Stimulated activated CD4-positive, alpha-beta T cell treated with anti-CD3 and anti-CD28 coated beads, Interleukin-4, amount 100 ng/mL, for 48 hours (primary cell): ENCODE results near the gene OGA.

Experiments
- DNase-seq, 2 donors: peaks; one replicate each; pipeline ENCODE4 v3.0.0-alpha.2; 2020; ENCODE audit warnings: low read depth in 2 of 2

OGA gene

GRCh38 chr10:101775273-101776160, 42.7 kb downstream of the OGA start, which contains the start of gene FGF8:
FGF8 (minus strand) TSS chr10:101776114; CDS start chr10:101775900, 214 bp downstream.
- no peak for DNase-seq

DNA sequence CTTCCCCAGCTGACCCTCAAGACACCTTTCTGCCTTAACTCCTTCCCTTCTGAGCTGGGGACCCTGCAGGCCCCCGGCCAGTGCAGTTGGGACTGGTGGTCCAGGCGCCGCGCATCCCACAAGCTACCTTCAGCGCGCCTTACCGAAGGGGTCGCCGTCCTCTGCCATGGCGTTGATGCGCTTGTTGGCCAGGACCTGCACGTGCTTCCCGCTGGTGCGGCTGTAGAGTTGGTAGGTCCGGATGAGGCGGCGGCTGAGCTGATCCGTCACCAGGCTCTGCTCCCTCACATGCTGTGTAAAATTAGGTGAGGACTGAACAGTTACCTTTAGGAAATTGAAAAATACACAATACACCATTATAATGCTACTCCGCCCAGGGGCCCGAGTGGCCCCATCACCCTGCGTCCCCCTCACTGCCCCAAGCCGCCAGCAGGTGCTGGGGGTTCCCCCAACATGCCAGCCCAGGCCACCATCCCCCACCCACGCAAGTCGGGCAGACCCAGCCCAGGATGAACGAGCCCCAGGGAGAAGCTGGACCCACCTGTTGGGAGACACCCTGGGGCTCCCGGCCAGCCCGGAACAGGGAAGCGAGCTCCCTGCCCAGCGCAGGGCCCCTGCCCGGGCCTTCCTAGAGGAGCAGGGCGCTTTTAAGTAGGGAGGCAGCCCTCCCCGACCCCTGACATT, 43.5 kb downstream of the OGA start:
- DNase-seq = no peak

- DNase-seq = no peak
Measured at GRCh38 chr10:101773923-101774588, 44.2 kb downstream of the OGA start.

GRCh38 chr10:101772895-101773761, 45.1 kb downstream of the OGA start:
- DNase-seq = no peak

DNA sequence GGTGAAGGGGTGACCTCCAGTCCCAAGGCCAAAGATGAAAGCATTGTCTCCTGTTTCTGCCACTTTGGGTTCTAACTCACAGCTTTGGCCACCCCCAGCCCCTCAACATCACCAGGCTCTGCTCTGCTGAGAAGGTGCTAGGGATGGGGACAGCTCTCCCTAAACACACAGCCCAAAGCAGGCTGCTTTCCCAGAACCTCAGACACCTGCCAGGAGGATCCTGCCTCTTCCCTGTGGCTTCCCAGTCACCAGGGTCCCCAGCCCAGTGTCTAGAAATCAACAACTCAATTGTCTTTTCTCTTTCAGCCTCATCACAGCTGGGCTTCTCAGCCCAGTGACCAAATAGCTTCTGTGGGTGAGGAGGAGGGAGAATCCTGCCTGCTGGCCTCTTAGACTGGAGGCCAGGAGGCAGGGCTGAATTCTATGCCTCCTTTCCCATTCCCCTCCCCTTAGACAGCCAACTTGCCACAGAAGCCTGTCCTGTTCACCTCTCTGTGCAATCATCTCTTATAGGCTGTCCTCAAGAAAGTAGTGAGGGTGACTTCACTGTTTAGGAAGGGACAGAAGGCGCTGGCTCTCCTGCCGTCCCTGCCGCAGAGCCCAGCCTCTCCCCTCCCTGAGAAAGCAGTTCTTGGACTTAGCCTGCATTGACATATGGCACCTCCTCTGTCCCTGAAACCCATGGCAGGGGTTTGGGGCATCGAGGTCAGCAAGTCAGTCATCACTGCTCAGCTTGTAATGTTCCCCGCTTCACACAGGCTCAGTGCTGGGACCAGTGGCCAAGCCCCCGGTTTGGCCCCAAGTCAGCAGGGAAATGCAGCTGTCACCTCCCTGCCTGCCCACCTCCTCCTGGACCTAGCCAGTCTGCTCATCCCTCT, 46.0 kb downstream of the OGA start:
- DNase-seq = no peak

DNA sequence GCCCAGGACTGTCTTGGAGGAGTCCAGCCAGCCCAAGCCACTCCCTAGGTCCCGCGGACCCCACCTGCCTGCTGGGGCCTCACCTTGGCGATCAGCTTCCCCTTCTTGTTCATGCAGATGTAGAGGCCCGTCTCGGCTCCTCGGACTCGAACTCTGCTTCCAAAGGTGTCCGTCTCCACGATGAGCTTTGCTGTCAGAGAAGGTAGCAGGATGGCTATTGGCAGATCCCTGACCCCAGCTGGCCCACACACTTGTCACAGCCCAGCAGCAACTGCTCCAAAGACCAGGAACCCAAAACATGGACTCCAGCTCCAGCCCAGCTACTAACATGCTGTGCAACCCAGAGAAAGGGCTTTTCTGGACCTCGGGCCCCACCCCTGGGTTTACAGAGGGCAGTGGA, 46.9 kb downstream of the OGA start:
- DNase-seq = no peak

DNA sequence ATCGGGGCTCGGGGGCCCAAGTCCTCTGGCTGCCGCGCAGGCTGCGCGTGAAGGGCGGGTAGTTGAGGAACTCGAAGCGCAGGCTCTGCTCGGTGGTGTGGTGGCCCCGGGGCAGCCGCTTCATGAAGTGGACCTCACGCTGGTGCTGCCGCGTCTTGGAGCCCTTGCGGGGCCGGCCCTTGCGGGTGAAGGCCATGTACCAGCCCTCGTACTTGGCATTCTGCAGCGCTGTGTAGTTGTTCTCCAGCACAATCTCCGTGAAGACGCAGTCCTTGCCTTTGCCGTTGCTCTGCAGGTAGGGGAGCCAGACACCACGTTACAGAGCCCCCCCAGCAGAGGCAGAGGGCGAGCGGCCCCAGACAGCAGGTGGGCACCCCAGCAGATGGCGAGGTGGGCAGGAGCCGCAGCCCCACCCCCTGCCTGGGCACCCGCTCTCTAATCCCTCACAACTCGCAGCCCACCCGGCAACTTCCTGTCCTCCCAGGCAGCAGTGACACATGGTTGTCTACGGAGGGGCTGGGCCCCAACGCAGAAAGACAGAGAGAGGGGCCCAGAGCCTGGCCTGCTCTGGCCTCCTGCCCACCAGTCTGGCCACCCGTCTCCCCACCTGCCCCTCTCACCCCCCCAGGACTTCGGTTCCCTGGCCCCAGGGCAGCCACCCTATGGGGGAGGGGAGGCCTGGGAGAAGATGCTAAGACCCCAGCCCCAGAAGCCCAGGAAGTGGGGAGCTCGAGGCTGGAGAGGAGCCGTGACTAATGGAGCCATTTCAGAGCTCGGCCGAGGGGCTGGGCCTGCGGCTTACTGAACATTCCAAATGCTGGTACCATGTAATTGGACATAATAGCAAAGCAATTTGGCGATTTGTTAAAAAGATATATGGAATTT, 47.7 kb downstream of the OGA start:
- no peak for DNase-seq

GRCh38 chr10:101769541-101770180, 48.6 kb downstream of the OGA start:
- no peak for DNase-seq

GRCh38 chr10:101768791-101769170, 49.5 kb downstream of the OGA start:
- no peak for DNase-seq

- no peak for DNase-seq
Measured at GRCh38 chr10:101767966-101768790, 50.1 kb downstream of the OGA start.

DNA sequence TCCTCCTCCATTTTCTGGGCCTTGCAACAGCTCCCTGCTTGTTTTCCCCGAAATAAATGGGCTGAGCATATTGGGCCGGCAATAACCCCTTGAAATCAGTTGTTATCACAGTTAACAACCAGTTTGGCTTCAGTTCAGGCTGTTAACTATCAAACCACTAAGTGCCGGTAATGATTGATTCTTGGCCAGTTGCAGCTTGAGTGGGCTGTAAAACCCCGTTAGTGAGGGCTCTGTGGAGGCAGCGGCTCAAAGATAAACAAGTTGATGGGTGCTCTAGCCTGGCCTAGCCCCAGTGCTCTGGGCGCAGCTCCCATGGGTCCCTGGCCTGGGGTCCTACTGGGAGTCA, 50.7 kb downstream of the OGA start:
- DNase-seq = no peak

DNA sequence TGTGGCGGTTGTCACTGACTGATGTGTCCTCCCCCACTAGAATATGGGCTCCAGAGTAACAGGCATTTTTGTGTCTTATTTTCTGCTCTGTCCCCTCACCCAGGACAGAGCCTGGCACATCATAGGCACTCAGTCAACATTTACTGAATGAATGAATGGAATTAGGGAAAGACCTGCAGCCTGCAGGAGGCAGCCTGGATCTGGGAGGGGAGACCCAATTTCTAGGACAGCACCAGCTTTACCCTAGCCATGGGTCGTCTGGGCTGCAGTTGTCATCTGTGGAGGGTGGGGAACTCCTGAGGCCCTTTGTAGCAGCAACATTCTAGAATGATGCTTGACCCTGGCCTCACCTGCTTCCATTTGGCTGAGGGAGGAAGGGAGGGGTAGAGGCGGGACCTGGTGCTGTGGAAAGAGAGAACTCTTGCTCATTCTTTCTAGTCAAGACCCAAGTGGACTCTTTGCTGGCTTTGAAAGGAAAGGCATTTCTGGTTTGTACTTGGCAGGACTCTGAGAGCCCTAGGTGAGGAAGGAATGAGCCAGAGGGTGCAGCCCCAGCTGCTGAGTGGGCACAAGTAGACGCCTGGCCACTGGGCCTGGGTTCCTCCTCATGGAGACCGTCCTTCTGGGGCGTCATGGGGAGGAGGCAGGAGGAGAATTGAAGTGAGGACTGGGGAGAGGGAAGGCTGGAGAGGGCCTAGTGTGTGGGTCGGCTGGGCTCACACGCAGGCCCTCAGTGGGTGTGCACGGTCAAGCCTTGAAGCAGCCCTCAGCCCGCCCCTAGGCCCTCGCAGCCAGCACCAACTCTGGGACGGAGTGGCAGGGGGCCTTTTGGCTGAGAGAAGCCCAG, 51.3 kb downstream of the OGA start:
- no peak for DNase-seq

- DNase-seq = no peak
Measured at GRCh38 chr10:101766306-101766705, 51.9 kb downstream of the OGA start.

GRCh38 chr10:101763141-101763846, 55.0 kb downstream of the OGA start:
- DNase-seq = no peak

GRCh38 chr10:101762736-101763135, 55.5 kb downstream of the OGA start:
- no peak for DNase-seq

DNA sequence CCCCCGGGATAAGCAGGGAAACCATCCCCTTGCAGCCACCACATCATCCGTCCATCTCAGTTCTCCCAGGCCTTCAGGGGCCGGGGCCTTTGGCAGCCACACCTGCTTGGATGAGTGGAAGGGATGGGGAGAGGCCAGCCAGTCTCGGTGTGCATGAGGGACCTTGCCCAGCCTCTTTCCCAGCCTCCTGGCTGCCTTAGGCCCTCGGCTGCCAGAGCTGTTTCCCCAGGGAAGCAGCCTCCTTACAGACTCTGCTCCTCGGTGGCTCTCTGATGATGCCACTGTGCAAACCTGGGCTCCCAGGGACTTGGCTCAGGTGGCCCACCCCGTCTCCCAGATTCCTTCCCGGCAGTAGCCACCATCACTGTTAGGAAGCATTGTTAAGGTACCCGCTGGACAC, 57.0 kb downstream of the OGA start:
- no peak for DNase-seq

DNA sequence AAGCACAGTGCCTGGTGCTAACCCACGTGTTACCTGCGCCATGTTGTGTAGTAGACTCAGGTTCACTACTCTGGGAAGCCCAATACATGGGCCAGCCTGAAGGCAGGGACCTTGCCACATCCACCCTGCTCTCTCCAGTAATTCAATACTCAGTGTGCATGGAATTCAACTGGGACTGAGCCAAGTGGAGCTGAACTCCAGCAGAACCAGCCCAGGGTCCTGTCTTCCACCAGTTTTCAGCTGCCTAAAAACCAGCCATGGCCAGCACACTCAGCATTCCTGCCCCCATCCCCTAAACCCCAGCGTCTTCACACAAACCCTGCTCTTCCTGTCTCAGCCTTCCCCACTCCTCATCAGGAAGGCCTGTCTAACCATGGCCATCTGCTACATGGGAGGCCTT, 57.7 kb downstream of the OGA start:
- DNase-seq = no peak
